ENCODE results near the gene ZMYND15.
"Not testable (repeated sequence)": the region's sequence is repeated elsewhere in the genome, so short reads cannot be mapped to it uniquely, and the experiment has no call there.

The ZMYND15 gene, protein sequence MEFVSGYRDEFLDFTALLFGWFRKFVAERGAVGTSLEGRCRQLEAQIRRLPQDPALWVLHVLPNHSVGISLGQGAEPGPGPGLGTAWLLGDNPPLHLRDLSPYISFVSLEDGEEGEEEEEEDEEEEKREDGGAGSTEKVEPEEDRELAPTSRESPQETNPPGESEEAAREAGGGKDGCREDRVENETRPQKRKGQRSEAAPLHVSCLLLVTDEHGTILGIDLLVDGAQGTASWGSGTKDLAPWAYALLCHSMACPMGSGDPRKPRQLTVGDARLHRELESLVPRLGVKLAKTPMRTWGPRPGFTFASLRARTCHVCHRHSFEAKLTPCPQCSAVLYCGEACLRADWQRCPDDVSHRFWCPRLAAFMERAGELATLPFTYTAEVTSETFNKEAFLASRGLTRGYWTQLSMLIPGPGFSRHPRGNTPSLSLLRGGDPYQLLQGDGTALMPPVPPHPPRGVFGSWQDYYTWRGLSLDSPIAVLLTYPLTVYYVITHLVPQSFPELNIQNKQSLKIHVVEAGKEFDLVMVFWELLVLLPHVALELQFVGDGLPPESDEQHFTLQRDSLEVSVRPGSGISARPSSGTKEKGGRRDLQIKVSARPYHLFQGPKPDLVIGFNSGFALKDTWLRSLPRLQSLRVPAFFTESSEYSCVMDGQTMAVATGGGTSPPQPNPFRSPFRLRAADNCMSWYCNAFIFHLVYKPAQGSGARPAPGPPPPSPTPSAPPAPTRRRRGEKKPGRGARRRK

DNA sequence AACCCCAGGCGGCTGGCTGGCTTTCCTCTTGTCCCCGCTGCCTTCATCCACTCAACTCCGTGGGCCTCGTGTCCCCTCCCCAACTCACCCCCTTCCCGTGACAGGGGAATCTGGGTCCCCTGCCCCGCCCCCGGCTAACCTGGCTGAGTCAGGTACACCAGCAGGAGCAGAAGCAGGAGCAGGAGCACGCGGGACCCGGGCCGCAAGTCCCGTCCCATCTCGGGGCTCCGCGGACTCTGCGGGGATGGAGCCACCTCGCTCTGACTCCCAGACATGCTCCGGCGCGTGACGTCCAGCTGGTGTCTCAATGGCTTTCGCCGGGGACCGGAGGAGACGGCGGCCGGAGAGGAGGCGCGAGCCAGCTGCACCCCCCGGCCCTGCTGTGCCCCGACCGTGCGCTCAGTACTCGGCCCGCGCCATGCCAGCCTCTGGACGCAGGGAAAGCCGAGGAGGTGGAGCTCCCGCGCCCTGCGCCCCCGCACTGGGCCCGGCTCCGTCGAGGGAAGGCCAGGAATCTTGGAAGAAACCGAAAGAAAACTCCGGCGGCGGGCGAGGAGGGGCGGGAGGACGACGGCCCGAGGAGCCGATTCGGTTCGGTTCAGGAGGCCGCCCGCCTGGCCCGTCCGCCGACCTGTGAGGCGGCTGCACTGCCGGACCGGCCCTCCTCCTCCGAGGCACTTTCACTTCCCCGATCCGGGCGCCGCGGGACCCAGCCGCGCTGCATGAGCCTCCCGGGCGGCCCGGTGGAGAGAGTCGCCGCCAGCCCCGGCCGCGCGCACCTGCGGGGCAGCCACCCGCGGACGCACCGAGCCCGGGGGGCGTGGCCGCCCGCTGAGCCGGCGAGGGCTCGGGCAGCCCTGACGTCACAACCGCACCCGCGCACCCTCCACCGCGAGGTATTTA lies at the start of gene ZMYND15, which contains the start of gene CXCL16:
Gene ZMYND15, plus strand, starts transcription at position 712 of the 903 bp plus-strand sequence. CDS start 716 bp downstream, outside the sequence.
Gene CXCL16, minus strand, starts transcription at position 807 of the 903 bp plus-strand sequence. Its CDS starts 589 bp downstream, at position 218.
- DNase-seq (ENCODE audit: low read depth) = peak; percentile 33

DNA sequence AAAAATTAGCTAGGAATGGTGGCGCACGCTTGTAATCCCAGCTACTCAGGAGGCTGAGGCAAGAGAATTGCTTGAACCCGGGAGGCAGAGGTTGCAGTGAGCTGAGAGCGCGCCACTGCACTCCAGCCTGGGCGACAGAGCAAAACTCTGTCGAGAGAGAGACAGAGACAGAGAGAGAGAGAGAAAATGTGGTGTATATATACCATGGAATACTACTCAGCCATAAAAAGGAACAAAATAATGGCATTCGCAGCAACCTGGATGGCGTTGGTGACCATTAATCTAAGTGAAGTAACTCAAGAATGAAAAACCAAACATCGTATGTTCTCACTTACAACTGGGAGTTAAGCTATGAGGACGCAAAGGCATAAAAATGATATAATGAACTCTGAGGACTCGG lies 49.8 kb upstream of the ZMYND15 start:
- not testable (repeated sequence) for DNase-seq (ENCODE audit: low read depth)

DNA sequence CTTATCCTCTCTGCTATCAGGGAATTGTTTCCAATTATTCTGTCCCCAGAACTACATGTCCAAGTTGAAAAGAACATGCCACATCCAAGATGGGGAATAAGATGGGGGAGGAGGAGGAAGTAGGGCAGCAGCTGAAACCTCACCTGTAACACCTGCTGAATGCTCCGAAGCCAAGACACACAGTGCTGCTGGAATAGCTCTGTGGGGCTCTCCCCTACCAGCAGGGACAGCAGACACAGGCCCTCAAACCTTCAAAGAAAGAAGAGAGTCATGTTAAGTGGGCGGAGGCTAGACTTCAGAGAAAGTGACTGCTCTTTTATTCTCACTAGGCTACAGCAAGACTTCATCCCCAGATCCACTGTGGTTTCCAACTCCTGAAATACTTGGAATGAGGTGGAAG lies 48.9 kb upstream of the ZMYND15 start:
- DNase-seq (ENCODE audit: low read depth) = no peak

- no peak for DNase-seq (ENCODE audit: low read depth)
These were observed 47.9 kb upstream of the ZMYND15 start for GRCh38 chr17:4691686-4692085.

DNA sequence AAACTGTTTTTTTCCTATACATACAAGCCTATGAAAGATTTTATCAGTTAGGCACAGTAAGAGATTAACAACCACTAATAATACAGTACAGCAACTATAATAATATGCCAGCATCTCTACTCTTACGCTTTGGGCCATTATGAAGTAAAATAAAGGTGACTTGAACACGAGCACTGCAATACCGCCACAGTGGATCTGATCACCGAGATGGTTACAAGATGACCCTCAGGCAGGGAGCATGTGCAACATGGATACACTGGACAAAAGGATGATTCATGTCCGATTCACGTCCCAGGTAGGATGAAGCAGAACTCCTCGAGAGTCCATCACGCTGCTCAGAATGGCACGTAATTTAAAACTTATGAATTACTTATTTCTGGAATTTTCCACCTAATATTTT lies 46.2 kb upstream of the ZMYND15 start:
- no peak for DNase-seq (ENCODE audit: low read depth)

DNA sequence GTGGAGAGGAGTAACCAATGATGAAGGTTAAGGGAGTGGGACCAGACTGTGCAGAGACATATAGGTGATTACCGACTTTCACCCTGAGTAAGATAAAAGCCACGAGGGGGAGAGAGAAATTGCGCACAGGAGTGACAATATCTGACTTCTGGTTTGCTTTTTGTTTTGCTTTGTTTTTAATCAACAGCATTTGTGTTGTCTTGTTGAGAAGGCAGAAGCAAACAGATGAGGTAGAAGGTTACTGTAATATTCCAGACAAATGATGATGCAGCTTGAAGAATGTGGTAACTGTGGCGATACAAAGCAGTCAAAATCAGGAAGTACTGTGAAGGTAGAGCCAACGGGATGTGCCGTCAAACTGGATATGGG lies 43.2 kb upstream of the ZMYND15 start:
- DNase-seq (ENCODE audit: low read depth) = no peak

DNA sequence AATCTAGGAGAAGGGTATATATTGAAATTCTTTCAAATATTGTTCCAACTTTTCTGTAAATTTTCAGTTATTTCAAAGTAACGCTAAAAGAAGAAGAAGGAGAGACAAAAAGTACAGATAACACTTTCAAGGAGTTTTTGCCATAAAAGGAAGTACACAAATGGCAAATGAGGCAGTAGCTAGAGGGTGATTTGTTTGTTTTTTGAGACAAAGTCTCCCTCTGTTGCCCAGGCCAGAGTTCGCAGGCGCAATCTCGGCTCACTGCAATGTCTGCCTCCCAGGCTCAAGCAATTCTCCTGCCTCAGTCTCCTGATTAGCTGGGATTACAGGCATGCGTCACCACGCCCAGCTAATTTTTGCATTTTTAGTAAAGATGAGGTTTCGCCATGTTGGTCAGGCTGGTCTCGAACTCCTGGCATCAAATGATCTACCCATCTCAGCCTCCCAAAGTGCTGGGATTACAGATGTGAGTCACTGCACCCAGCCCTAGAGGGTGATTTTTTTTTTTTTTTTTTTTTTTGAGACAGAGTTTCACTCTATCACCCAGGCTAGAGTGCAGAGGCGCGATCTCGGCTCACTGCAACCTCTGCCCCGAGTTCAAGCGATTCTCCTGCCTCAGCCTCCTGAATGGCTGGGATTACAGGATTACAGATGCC lies 40.1 kb upstream of the ZMYND15 start:
- DNase-seq (ENCODE audit: low read depth) = not testable (repeated sequence)

DNA sequence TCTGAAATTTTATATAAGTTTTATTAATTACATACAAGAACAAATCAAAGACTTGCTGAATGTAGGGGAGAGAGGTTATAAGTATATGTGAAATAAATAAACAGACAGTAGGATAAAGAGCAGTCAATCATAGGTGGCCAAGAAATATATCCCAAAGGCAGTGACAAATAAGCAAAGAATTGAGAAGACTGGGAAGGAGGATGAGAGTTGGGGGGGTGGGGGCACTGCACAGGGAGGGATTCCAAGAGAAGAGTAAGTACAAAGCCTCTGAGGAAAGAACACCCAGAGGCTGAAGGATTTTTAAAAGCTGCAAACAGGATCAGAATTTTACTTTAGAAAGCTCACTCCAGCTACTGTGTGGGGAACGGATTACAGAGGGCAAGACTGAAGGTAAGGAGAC lies 38.5 kb upstream of the ZMYND15 start:
- DNase-seq (ENCODE audit: low read depth) = no peak

DNA sequence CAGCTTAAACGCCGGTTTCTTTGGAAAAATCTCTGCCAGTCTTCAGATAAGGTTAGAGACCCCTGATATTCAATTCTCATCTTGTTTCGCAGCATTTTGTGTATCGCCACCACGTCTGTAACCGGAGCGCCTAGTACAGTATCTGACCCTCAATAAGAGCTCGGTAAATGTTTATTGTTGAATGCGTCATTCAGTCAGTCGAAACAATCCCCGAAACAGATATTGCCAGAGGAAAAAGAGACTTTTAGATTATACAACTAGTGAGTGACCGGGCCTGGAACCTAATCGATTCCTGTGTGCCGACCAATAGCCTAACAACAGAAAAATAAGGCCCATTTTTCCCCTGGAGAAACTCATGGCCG lies 36.3 kb upstream of the ZMYND15 start:
- DNase-seq (ENCODE audit: low read depth) = no peak

- DNase-seq (ENCODE audit: low read depth) = not testable (repeated sequence)
These were observed 35.1 kb upstream of the ZMYND15 start for GRCh38 chr17:4704574-4704907.

GRCh38 chr17:4704991-4705390 lies 34.6 kb upstream of the ZMYND15 start:
- DNase-seq (ENCODE audit: low read depth) = no peak

DNA sequence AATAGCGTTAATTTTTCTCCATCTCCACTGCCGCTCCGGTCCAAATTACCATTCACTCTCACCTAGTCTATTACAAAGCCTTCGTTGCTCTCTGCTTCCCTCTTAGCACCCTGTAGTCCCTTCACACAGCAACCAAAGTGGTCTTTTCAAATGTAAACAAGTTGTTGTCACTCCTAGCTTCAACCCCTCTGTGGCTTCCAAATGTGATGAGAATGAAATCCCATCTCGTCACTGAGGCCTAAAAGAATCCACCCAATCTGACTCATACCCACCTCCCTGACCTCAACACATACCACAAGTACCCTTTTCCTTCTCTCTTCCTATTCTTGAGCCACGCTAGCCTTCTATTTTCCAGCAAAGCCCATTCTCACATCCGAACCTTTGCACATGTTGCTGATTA lies 33.5 kb upstream of the ZMYND15 start:
- DNase-seq (ENCODE audit: low read depth) = no peak

DNA sequence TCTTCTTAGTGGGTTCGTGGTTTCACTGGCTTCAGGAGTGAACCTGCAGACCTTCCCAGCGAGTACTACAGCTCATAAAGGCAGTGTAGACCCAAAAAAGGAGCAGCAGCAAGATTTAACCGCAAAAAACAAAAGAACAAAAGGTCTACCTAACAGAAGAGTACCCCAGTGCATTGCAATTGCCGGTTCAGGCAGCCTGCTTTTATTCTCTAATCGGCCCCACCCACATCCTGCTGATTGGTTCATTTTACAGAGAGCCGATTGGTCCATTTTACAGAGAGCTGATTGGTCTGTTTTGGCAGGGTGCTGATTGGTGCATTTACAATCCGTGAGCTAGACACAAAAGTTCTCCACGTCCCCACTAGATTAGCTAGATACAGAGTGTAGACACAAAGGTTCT lies 31.2 kb upstream of the ZMYND15 start:
- peak; percentile 52 for DNase-seq (ENCODE audit: low read depth)

DNA sequence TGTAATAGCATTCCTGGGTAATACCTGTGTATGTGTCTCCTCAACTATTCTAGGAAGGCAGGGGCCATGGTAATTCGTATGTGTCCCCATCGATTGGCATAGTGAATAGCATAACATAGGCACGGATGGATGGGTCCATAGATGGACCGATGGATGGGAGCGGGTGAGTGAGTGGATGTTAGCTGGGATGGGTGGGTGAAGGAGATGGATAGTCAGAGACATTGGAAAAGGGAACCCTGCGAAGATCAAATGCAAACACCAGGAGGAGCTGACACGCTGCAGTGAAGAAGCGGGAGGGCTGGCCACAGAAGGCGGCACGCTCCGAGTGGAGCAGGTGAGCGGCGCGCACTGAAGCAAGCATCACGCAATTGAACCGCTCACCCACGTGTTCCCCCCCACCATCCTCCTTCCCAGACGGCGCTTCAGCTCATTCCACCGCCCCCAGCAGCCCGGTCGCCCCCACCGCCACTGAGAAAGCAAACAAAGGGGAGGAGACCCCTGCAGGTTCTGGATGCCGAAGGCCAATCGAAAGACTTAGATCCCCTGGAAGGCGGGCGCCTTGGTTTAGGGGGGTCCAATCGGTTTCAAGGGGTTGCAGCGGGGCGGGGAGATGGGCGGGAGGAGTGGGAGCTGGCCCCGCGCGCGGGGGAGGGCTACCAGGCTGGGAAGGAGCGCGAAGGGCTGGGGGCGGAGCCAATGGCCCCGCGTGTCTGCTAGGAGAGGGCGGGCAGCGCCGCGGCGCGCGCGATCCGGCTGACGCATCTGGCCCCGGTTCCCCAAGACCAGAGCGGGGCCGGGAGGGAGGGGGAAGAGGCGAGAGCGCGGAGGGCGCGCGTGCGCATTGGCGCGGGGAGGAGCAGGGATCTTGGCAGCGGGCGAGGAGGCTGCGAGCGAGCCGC lies 29.6 kb upstream of the ZMYND15 start, which contains the start of gene ARRB2:
Gene ARRB2, plus strand, starts transcription at position 839 of the 899 bp plus-strand sequence. CDS start 90 bp downstream, outside the sequence.
- peak; percentile 99 for DNase-seq (ENCODE audit: low read depth)

GRCh38 chr17:4710693-4711634 lies 28.7 kb upstream of the ZMYND15 start:
- DNase-seq (ENCODE audit: low read depth) = peak; percentile 24

- DNase-seq (ENCODE audit: low read depth) = no peak
These were observed 27.9 kb upstream of the ZMYND15 start for GRCh38 chr17:4711661-4712181.

GRCh38 chr17:4712526-4712925 lies 27.1 kb upstream of the ZMYND15 start:
- no peak for DNase-seq (ENCODE audit: low read depth)

GRCh38 chr17:4714340-4715062 lies 25.1 kb upstream of the ZMYND15 start:
- DNase-seq (ENCODE audit: low read depth) = not testable (repeated sequence)
